GM12878 (cell line): ENCODE data around the gene SLC2A3. TPM values are rescaled to one million over a fixed set of nuclear protein-coding genes. Genes with fewer than 3 reads are reported as not detected.
"Not testable (repeated sequence)": the region's sequence is repeated elsewhere in the genome, so short reads cannot be mapped to it uniquely, and the experiment has no call there.

Experiments
- ATAC-seq: fragments of 200-7000 bp; cut with Tn5 transposase; 3 replicates; pipeline ENCODE4 v1.9.1; 2020; ENCODE audit warnings: mild to moderate bottlenecking, moderate library complexity
- BruUV-seq: library from RNA; stranded (reverse); fragments of 400-500 nt; replicated peaks from 2 replicates; lab custom pipeline; 2021; lab: Mats Ljungman, UMichigan
- CTCF ChIA-PET: fragments of 300-600 bp; sonication (Branson Sonifier 250); formaldehyde crosslinking; extraction: SDS; loops from one replicate; lab custom pipeline; 2021; ENCODE audit warnings: inconsistent platforms; lab: Yijun Ruan, JAX
- POLR2A ChIA-PET: fragments of 350-600 bp; formaldehyde crosslinking; extraction: SDS; loops from one replicate; lab custom pipeline; 2021; ENCODE audit warnings: inconsistent platforms; lab: Charles Lee
- RAD21 ChIA-PET: fragments of 300-600 bp; sonication (Branson Sonifier 250); formaldehyde crosslinking; loops from one replicate; lab custom pipeline; 2023; ENCODE audit warnings: antibody characterized with exemption; ENCODE audit not compliant: unreplicated experiment; lab: Charles Lee
- SMC1A ChIA-PET: fragments of 300-600 bp; sonication (Branson Sonifier 250); formaldehyde crosslinking; loops from one replicate; lab custom pipeline; 2023; ENCODE audit not compliant: unreplicated experiment, uncharacterized antibody; lab: Charles Lee
- DNase-seq: peaks from one replicate; pipeline ENCODE4 v3.0.0-alpha.2; 2011; ENCODE audit warnings: low read depth, low spot score
- FAIRE-seq: peaks from 3 replicates; lab custom pipeline; 2011; peaks lifted over from hg19 to GRCh38; lab: Jason Lieb, UNC
- H2AFZ ChIP-seq: 2 replicates; pipeline ENCODE4 v1.6.0; 2011; ENCODE audit warnings: low read depth, low read length, control low read depth; ENCODE audit not compliant: control insufficient read depth
- H3K27ac ChIP-seq: 2 replicates; pipeline ENCODE4 v1.5.1; 2011; ENCODE audit warnings: control low read depth; ENCODE audit not compliant: control insufficient read depth, insufficient read depth
- H3K27me3 ChIP-seq, 2 experiments: replicated peaks in 1 of 2; 2 replicates each; pipeline versions ENCODE4 v1.6.0 to v1.6.1; 2011; ENCODE audit warnings: low read length in 1 of 2; ENCODE audit not compliant: control insufficient read depth in 2 of 2, insufficient read depth in 2 of 2
- H3K36me3 ChIP-seq, 2 experiments: 2 replicates each; pipeline ENCODE4 v1.5.1; 2011; ENCODE audit warnings: low read length in 1 of 2; ENCODE audit not compliant: control insufficient read depth in 2 of 2, insufficient read depth in 2 of 2
- H3K4me1 ChIP-seq: 2 replicates; pipeline ENCODE4 v1.6.1; 2011; ENCODE audit warnings: mild to moderate bottlenecking, low read length, moderate library complexity, mixed read lengths; ENCODE audit not compliant: control insufficient read depth, insufficient read depth
- H3K4me2 ChIP-seq: 2 replicates; pipeline ENCODE4 v1.6.0; 2011; ENCODE audit warnings: control low read depth; ENCODE audit not compliant: control insufficient read depth, insufficient read depth
- H3K4me3 ChIP-seq: fragments of 200-600 bp; sonication (generic); 2 replicates; pipeline ENCODE4 v1.5.1; 2016
- H3K79me2 ChIP-seq: 2 replicates; pipeline ENCODE4 v1.6.0; 2011; ENCODE audit warnings: low read length; ENCODE audit not compliant: control insufficient read depth, insufficient read depth
- H3K9ac ChIP-seq: 2 replicates; pipeline ENCODE4 v1.8.0; 2011; ENCODE audit warnings: low read length, control low read depth, mixed read lengths; ENCODE audit not compliant: control insufficient read depth, insufficient read depth
- H3K9me3 ChIP-seq: replicated peaks from 3 replicates; pipeline ENCODE4 v1.5.1; 2011; ENCODE audit warnings: mild to moderate bottlenecking, low read length; ENCODE audit not compliant: control insufficient read depth, insufficient read depth
- H4K20me1 ChIP-seq: 2 replicates; pipeline ENCODE4 v1.6.0; 2011; ENCODE audit not compliant: control insufficient read depth, insufficient read depth
- CBX5 ChIP-seq: sonication (generic); IDR thresholded peaks from 2 replicates; pipeline ENCODE4 v1.6.1; 2016; ENCODE audit warnings: low read depth, moderate library complexity, mild to moderate bottlenecking, inconsistent platforms
- IRF4 ChIP-seq: IDR thresholded peaks from 2 replicates; pipeline ENCODE4 v1.6.1; 2011; ENCODE audit warnings: low read depth, low read length
- NFIC ChIP-seq: IDR thresholded peaks from 2 replicates; pipeline ENCODE4 v1.6.1; 2012; ENCODE audit warnings: low read depth, mild to moderate bottlenecking, inconsistent platforms, low read length, moderate library complexity
- PAX5 ChIP-seq: IDR thresholded peaks from 2 replicates; pipeline ENCODE4 v1.6.1; 2011; ENCODE audit warnings: low read depth, low read length, borderline replicate concordance
- SREBF2 ChIP-seq: IDR thresholded peaks from 2 replicates; pipeline ENCODE4 v1.6.1; 2012; ENCODE audit warnings: mild to moderate bottlenecking, low read length
- WGBS: methylation state at CpG from one replicate; pipeline ENCODE4 v1.1.6; 2016; ENCODE audit warnings: low lambda C conversion rate; ENCODE audit not compliant: insufficient replicate concordance, insufficient coverage; ENCODE audit errors: missing lambda C conversion rate; 5-methylcytosine and 5-hydroxymethylcytosine counted together
- in situ Hi-C: fragments of 300-500 bp; cut with MboI; formaldehyde crosslinking; loops from 9 replicates; pipeline ENCODE4 v1.14.3; 2018; ENCODE audit warnings: mixed read lengths
- intact Hi-C: fragments of 100-400 bp; cut with micrococcal nuclease; formaldehyde crosslinking; loops from one replicate; pipeline ENCODE4 v1.14.2; 2022; ENCODE audit not compliant: unreplicated experiment
- polyA plus RNA-seq, 11 experiments: library from polyadenylated mRNA; depleted of rRNA in 4 of 11; unstranded in 6 of 11; stranded (reverse) in 5 of 11; fragments of >200 nt; fragmentation: Nextera tagmentation in 4 of 11; fragmentation: Illumina TruSeq in 1 of 11; extraction: Ambion mirVana in 4 of 11; extraction: Trizol in 1 of 11; gene quantifications; 1 replicate in 1 of 11; 2 replicates in 10 of 11; pipeline versions ENCODE4 v1.2.1 to v1.2.3, GENCODE V29; 2011 to 2016; ENCODE audit warnings: inconsistent platforms in 2 of 11, missing spikeins in 2 of 11, low read depth in 1 of 11
- total RNA-seq, 4 experiments: library from RNA; depleted of rRNA in 3 of 4; stranded (reverse); fragments of >200 nt in 3 of 4; fragmentation: Illumina TruSeq in 1 of 4; extraction: Trizol in 1 of 4; gene quantifications; 2 replicates each; pipeline versions ENCODE4 v1.2.1 to v1.2.3, GENCODE V29; 2013 to 2021
- TF ChIP-seq, protein P1 (sequence below), 3 experiments: IDR thresholded peaks in 2 of 3; conservative IDR thresholded peaks in 1 of 3; 2 replicates each; pipeline ENCODE4 v1.5.1; 2011; ENCODE audit warnings: low read depth in 3 of 3, low read length in 3 of 3, mild to moderate bottlenecking in 3 of 3, control low read depth in 2 of 3, moderate library complexity in 2 of 3, inconsistent platforms in 1 of 3, mixed read lengths in 1 of 3; ENCODE audit not compliant: control insufficient read depth in 2 of 3, insufficient read depth in 1 of 3; ENCODE audit errors: extremely low read depth in 1 of 3

SLC2A3 gene
- total and polyA plus RNA-seq, 10 of the 15 experiments (the other 5 are each of a cell fraction or from before 2014, with no cell fraction given), result 6.5 to 66.3 (median 11.2) TPM

DNA sequence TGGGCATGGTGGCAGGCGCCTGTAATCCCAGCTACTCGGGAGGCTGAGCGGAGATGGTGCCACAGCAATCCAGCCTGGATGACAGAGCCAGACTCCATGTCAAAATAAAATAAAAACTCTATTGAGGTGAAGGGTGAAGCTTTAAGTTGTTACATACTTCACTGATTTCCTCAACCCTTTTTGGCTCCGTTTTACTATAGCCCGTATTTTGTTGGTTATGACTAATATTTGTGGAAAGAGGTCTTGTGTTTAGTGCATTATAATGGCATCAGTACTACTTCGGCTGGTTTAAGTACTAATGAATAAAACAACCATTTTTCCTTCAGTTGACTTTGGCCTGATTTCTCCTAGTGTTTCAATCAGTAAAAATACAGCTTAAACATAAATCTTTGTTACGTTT is 36.2 kb downstream of the SLC2A3 start:
- no peak for TF ChIP-seq CBX5
- no peak for TF ChIP-seq PAX5
- TF ChIP-seq IRF4, result no peak
- TF ChIP-seq SREBF2, result no peak
- TF ChIP-seq NFIC, result no peak
- TF ChIP-seq, protein P1, sequence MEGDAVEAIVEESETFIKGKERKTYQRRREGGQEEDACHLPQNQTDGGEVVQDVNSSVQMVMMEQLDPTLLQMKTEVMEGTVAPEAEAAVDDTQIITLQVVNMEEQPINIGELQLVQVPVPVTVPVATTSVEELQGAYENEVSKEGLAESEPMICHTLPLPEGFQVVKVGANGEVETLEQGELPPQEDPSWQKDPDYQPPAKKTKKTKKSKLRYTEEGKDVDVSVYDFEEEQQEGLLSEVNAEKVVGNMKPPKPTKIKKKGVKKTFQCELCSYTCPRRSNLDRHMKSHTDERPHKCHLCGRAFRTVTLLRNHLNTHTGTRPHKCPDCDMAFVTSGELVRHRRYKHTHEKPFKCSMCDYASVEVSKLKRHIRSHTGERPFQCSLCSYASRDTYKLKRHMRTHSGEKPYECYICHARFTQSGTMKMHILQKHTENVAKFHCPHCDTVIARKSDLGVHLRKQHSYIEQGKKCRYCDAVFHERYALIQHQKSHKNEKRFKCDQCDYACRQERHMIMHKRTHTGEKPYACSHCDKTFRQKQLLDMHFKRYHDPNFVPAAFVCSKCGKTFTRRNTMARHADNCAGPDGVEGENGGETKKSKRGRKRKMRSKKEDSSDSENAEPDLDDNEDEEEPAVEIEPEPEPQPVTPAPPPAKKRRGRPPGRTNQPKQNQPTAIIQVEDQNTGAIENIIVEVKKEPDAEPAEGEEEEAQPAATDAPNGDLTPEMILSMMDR (IDR thresholded peaks at IDR 0.05 in 2 of 3, conservative IDR thresholded peaks at IDR 0.05 in 1 of 3; ENCODE audit: control insufficient read depth in 2 of 3, extremely low read depth in 1 of 3, insufficient read depth in 1 of 3, low read depth in 3 of 3, low read length in 3 of 3), result no peak
- DNase-seq, result no peak
- FAIRE-seq, result no peak
- BruUV-seq, result no TSS peak
- ChIA-PET CTCF (interaction anchor here (1.5 kb wide), 1 partner anchor 33 kb away, joined by 5 read pairs; no protein-coding TSS in a partner anchor), RAD21 (no interaction called here), POLR2A (no interaction called here), SMC1A (no interaction called here)
- in situ Hi-C loops (no loop called here), intact Hi-C loops (no loop called here)
- no peak overlapping the region for H3K4me3 ChIP-seq
- no peak overlapping the region for H3K4me2 ChIP-seq
- H3K9ac ChIP-seq, result no peak overlapping the region
- no peaks in the 10 kb centered on the region for H3K9me3 ChIP-seq
- H4K20me1 ChIP-seq, result no peaks in the 10 kb centered on the region
- no peaks in the 10 kb centered on the region for H3K27me3 ChIP-seq
- no peak overlapping the region for H3K27ac ChIP-seq
- H3K36me3 ChIP-seq, result no peaks in the 10 kb centered on the region
- no peaks in the 10 kb centered on the region for H3K79me2 ChIP-seq
- WGBS, result 61% methylated on average over 7 of the region's 7 CpGs
- no peak overlapping the region for H2AFZ ChIP-seq
- H3K4me1 ChIP-seq, result no peaks in the 10 kb centered on the region
- no peak for ATAC-seq

DNA sequence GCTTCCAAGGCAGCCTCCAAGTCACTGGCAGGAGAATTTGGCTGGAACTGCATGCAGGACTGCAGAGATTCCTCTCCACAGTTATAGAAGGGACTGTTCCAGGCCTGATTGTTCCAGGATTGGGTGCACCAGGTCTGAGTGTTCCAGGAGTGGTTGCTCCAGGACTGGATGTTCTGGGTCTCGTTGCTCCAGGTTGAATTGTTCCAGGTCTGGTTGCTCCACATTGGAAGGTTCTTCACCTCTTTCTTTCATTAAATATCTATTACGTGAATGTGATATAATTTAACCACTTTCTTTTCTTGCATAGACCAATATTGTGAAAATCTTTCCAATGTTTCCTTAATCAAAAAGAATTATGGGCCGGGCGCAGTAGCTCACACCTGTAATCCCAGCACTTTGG is 39.3 kb downstream of the SLC2A3 start:
- SMC1A ChIA-PET, H3K9ac ChIP-seq, H3K27me3 ChIP-seq, H3K9me3 ChIP-seq, H3K36me3 ChIP-seq, H2AFZ ChIP-seq, CTCF ChIA-PET, RAD21 ChIA-PET, H3K79me2 ChIP-seq, FAIRE-seq, H3K4me3 ChIP-seq, intact Hi-C loops, BruUV-seq, POLR2A ChIA-PET, ATAC-seq, H4K20me1 ChIP-seq, H3K27ac ChIP-seq, DNase-seq, in situ Hi-C loops, H3K4me1 ChIP-seq, H3K4me2 ChIP-seq: not testable (repeated sequence)
- 34% methylated on average over 4 of the region's 4 CpGs for WGBS
